GM19025 (cell line): ENCODE measurements around the gene BCKDHB.

Source experiments
- ATAC-seq: cut with Tn5 transposase; IDR thresholded peaks from one replicate; pipeline ENCODE4 v1.9.1; 2021; ENCODE audit warnings: mild to moderate bottlenecking, low read depth, moderate library complexity; ENCODE audit not compliant: unreplicated experiment

The BCKDHB gene

DNA sequence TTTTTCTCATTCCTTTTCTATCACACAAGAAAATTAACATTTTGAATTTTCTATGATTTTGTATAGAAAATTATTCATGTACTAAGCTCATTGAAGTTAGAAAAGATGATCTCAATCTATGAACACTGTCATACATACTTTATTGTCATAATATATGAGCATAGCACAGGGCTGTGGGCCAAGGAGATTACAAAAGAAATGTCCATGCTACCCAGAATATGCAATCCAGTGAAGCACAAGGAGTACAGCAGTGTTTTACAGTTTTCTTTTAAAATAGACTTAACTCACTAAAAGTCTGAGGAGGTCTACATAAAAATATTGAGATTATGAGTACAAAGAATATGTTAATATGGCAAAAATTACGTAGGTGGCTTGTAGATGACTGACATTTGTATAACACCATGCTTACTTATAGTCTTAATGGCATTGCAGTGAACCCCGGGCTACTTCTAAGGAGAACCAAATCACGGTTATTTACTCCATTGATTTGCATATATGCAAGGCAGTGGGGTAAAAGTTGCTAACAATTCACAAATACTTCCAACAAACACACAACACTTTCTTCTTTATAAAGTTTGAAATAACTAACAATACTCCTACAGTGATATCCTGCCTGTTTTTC is 257.1 kb downstream of the BCKDHB start:
- no peak for ATAC-seq

DNA sequence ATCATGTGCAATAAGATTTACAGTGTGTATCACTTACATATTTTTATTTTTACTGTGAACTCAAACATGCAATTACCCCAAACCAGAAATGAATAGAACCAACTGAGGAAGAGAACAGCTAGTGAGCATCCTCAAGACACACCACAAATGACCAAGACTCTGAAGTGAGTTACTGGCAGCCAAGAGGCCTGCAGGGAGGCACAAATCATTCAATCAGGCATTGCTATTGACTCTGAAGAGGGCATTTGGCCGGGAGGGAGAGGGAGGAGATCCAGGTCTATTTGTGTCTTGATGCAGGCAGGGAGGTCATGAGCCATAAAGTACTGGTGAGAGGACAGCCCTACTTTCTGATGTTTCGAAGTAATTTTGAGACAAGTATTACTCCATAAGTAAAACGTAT is 257.7 kb downstream of the BCKDHB start:
- ATAC-seq, result no peak

DNA sequence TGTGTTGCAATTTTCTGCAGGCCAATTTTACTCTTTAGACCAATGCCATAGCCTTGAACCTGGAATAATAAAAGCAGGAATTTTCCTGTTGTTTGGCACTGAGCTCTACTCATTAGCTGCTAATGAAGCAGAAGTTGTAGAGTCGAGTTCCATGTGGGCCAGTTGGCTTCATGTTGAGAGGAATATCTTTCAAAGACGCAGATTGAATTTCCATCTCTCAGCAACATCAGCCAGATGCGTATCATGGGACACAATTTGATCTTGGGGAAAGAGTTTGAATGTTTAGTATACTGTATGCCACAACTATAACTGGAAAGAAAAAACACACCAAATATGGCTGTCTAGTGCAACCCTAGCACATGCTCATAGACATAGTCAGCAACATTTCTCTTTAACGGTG is 259.6 kb downstream of the BCKDHB start:
- ATAC-seq, result no peak

DNA sequence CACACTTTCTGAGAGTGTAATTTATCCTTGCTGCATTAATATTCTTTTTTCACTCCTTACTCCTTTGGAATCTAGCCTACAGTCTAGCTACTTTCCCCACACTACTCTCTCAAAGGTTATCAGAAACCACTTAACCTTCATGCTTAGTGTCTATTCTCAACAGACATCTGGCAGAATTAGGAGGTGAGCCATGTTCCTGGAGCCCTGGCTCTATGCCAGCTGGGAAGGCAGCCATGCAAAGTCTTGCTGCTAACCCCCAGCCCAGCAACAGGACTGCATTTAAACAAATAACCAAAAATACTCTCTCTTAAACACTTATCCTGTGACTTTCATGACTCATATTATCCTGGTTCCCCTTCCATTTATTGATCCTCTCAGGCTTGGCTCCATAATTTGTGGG is 260.2 kb downstream of the BCKDHB start:
- no peak for ATAC-seq

DNA sequence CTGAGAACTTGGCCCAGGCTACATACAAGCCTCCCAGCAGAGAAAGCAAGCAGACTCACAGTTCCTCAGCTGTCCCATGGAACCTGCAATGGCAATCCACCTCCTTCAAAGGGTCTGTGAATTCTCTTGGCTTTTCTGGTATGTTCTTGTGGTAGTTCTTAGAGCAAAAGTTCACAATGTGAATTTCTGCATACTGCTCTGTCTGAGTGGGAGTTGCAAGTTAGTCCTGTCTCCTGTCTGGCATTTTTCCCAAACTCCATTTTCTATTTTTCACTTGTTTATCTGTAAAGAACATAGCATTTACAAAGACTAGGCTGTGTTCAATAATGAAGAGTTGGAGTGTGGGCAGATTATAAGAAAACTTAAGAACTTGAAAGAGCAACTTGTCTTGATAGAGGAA is 269.9 kb downstream of the BCKDHB start:
- no peak for ATAC-seq

DNA sequence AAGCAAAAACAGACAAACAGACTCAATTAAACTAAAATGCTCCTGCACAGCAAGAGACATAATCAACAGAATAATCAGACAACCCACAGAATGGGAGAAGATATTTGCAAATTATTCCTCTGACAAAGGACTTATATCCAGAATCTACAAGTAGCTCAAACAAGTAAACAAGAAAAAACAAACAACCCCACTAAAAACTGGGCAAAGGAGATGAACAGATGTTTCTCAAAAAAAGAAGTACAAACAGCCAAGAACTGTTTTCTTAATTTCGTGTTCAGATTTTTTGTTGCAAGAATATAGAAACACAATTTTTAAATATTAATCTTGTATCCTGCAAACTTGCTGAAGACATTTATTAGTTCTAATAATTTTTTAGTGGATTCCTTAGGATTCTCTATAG is 274.1 kb downstream of the BCKDHB start:
- no peak for ATAC-seq

DNA sequence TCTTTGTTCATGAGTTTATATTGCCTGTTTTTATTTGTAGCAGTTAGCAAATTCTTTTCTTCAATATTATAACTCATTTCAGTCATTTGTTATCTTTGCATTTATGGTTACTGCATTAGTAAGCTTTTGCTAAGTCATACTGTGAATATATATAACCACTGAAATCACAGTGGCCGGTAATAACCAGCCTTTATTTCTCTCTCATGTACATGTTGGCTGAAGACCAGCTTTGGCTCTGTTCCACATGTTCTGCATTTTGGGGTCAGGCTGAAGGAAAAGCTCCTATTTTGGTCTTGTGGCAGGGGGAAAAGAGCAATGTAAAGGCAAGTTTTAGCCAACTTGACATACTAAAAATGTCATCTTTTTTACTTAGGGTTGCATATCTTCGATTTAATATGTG is 276.3 kb downstream of the BCKDHB start:
- ATAC-seq, result no peak

DNA sequence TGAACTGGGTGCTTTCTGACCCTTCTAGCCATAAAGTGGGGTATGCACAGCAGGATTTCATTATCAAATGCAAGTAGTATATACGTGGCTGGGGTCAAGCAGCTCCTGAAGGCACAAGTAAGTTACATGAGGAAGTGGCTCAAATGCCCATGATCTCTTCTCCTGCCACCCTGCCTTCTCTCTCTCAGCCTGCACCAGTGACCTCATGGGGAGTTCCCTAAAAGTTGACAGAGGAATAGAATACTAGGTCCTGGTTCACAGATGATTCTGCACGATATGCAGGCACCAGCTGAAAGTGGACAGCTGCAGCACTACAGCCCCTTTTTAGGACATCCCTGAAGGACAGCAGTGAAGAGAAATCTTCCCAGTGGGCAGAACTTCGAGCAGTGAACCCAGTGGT is 282.0 kb downstream of the BCKDHB start:
- ATAC-seq, result no peak
